Heart left ventricle (tissue), 13 donors: Measurements from ENCODE around the gene KRT3.

Experiments used
- POLR2A ChIP-seq, 2 donors: fragments of 450-650 bp; IDR thresholded peaks; one replicate each; pipeline ENCODE4 v1.6.1; 2017; ENCODE audit warnings: antibody characterized with exemption in 2 of 2, mild to moderate bottlenecking in 2 of 2, moderate library complexity in 2 of 2
- TF ChIP-seq, protein P1 (sequence below), 12 donors: fragments of 200-600 bp; sonication (generic) in 4 of 12; IDR thresholded peaks; one replicate each; pipeline versions ENCODE4 v1.5.0 to v1.8.0; 2018 to 2022; ENCODE audit warnings: antibody characterized with exemption in 12 of 12, mild to moderate bottlenecking in 5 of 12
- donor health status: ischemic (EF 13 %, LVEDD 7.1; RV severe dilation, severe dysfunction).
- donor health status: DM: no; HTN: yes; CAD: no.
- donor health status: DM: no; HTN: no; CAD: no.
- donor health status: ischemic (EF 25% LVEDD 6.9; RV normal size, moderate dysfunction).
- donor health status: ischemic (EF 25% LVEDD 5.7; RV mildly dilated, moderate dysfunction).
- donor health status: ischemic (EF 35%, LVEDD 5.7; RV mildly dilated, moderate dysfunction).
- donor health status: nonischemic (EF 11% LVEDD 7.7; RV severe dilation, severe dysfunction).
- donor health status: DM: yes; HTN: yes; CAD: no.
- donor health status: PGD.
- donor health status: ischemic (EF 29% LVEDD 5.4; RV normal size, mild dysfunction).
- donor health status: nonischemic (EF 23%, LVEDD 6.1; RV moderate dilation, normal function).

DNA sequence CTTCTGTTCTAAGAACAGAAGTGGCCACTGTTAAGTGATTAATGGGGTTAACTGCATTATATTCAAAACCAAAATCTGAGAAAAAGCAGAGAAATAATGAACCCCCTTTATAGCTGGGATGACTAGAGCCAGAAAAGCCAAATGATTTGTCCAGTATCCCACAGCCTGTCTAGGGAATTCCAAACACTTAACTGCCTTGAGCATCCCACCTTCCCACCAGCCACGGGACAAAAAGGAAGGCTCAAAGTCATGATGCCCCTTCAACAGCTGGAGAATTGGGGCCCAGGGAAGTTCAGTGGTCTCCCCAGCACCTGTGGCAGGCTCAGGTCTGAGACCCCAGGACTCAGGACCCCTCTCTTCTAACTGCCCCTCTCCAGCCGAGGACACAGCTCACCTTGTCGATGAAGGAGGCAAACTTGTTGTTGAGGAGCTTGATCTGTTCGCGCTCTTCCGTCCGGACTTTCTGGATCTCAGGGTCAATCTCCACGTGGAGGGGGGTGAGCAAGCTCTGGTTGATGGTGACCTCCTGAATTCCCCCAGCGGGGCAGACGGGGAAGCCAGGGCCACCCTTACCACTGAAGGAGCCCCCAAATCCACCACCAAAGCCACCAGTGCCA lies 17.4 kb upstream of the KRT3 start:
- no peak for TF ChIP-seq POLR2A (IDR thresholded peaks at IDR 0.05)
- TF ChIP-seq, protein P1, sequence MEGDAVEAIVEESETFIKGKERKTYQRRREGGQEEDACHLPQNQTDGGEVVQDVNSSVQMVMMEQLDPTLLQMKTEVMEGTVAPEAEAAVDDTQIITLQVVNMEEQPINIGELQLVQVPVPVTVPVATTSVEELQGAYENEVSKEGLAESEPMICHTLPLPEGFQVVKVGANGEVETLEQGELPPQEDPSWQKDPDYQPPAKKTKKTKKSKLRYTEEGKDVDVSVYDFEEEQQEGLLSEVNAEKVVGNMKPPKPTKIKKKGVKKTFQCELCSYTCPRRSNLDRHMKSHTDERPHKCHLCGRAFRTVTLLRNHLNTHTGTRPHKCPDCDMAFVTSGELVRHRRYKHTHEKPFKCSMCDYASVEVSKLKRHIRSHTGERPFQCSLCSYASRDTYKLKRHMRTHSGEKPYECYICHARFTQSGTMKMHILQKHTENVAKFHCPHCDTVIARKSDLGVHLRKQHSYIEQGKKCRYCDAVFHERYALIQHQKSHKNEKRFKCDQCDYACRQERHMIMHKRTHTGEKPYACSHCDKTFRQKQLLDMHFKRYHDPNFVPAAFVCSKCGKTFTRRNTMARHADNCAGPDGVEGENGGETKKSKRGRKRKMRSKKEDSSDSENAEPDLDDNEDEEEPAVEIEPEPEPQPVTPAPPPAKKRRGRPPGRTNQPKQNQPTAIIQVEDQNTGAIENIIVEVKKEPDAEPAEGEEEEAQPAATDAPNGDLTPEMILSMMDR (IDR thresholded peaks at IDR 0.05): no peak
